Ishikawa (cell line): ENCODE results near the gene C3orf18.

Source experiments
- CEBPB ChIP-seq: IDR thresholded peaks from 2 replicates; pipeline ENCODE4 v1.6.1; 2012
- CREB1 ChIP-seq: IDR thresholded peaks from 2 replicates; pipeline ENCODE4 v1.6.1; 2012; ENCODE audit warnings: low read depth
- EGR1 ChIP-seq: IDR thresholded peaks from 2 replicates; pipeline ENCODE4 v1.6.1; 2012
- EP300 ChIP-seq: IDR thresholded peaks from 2 replicates; pipeline ENCODE4 v1.6.1; 2012; ENCODE audit warnings: borderline replicate concordance
- RAD21 ChIP-seq: IDR thresholded peaks from 2 replicates; pipeline ENCODE4 v1.6.1; 2012; ENCODE audit warnings: low read depth
- TAF1 ChIP-seq: IDR thresholded peaks from 2 replicates; pipeline ENCODE4 v1.6.1; 2012; ENCODE audit warnings: low read depth, mild to moderate bottlenecking
- TCF12 ChIP-seq: IDR thresholded peaks from 2 replicates; pipeline ENCODE4 v1.6.1; 2012; ENCODE audit warnings: low read depth
- TEAD4 ChIP-seq: IDR thresholded peaks from 2 replicates; pipeline ENCODE4 v1.6.1; 2012
- YY1 ChIP-seq: IDR thresholded peaks from 2 replicates; pipeline ENCODE4 v1.6.1; 2012; ENCODE audit warnings: low read depth
- TF ChIP-seq, protein P1 (sequence below): IDR thresholded peaks from 2 replicates; pipeline ENCODE4 v1.6.1; 2012
- TF ChIP-seq, protein P2 (sequence below): IDR thresholded peaks from 2 replicates; pipeline ENCODE4 v1.6.1; 2012; ENCODE audit warnings: low read depth, mild to moderate bottlenecking

DNA sequence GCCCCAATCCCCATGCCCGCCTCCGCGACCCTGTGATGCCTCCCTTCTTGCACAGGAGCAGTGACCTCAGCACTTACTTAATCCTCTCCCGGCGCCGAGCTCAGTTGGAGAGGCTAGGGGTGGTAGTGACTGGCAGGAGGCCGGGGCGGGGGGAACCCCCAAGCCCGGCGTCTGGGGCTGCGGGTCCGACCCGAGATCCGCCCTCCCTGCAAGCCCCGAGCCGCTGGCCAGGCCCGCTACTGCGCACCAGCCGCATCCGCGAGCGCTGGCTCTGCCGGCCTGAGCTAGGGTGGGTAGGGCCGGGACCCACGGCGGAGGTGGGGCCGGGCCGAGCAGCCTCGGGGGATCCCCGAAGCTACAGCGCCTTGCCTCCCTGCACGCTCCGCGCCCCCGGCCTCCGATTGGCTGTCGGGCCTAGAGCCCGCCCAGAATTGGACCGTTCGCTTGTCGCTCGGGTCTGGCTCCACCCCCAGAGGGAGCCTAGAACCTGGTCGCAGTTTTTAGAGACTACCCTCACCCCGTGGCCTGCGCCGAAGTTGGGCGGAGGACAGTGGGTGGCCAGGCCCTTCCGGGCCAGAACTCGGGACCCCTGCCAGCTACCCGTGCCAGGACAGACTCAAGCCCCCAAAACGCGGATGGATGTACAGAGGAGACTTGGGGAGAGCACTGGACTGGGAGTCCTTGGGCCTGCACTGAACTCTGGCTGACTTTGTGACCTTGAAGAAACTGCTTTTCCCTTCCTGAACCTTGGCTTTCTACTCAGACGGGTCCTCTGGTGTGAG, at the start of gene C3orf18:
- TF ChIP-seq CEBPB (no peak), EP300 (no peak), TEAD4 (no peak), YY1 (no peak), RAD21 (no peak), TAF1 (no peak; the same call in 1 of the 2 replicates), TCF12 (no peak), EGR1 (no peak), CREB1 (no peak)
- TF ChIP-seq, protein P1, sequence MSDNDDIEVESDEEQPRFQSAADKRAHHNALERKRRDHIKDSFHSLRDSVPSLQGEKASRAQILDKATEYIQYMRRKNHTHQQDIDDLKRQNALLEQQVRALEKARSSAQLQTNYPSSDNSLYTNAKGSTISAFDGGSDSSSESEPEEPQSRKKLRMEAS = peak; percentile 38; the same call in 1 of the 2 replicates
- TF ChIP-seq, protein P2, sequence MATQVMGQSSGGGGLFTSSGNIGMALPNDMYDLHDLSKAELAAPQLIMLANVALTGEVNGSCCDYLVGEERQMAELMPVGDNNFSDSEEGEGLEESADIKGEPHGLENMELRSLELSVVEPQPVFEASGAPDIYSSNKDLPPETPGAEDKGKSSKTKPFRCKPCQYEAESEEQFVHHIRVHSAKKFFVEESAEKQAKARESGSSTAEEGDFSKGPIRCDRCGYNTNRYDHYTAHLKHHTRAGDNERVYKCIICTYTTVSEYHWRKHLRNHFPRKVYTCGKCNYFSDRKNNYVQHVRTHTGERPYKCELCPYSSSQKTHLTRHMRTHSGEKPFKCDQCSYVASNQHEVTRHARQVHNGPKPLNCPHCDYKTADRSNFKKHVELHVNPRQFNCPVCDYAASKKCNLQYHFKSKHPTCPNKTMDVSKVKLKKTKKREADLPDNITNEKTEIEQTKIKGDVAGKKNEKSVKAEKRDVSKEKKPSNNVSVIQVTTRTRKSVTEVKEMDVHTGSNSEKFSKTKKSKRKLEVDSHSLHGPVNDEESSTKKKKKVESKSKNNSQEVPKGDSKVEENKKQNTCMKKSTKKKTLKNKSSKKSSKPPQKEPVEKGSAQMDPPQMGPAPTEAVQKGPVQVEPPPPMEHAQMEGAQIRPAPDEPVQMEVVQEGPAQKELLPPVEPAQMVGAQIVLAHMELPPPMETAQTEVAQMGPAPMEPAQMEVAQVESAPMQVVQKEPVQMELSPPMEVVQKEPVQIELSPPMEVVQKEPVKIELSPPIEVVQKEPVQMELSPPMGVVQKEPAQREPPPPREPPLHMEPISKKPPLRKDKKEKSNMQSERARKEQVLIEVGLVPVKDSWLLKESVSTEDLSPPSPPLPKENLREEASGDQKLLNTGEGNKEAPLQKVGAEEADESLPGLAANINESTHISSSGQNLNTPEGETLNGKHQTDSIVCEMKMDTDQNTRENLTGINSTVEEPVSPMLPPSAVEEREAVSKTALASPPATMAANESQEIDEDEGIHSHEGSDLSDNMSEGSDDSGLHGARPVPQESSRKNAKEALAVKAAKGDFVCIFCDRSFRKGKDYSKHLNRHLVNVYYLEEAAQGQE = no peak
